Keratinocyte (primary cell): ENCODE results near the gene DAPP1. TPM values are rescaled to one million over a fixed set of nuclear protein-coding genes. Genes with fewer than 3 reads are reported as not detected.

Experiments used
- DNase-seq: peaks from one replicate; pipeline ENCODE4 v3.0.0-alpha.2; 2011; ENCODE audit warnings: low read depth, missing footprints, low spot score
- FAIRE-seq: peaks from 2 replicates; lab custom pipeline; 2011; peaks lifted over from hg19 to GRCh38; lab: Jason Lieb, UNC
- H2AFZ ChIP-seq: 2 replicates; pipeline ENCODE4 v1.6.0; 2012; ENCODE audit warnings: low read length, control low read depth, inconsistent platforms; ENCODE audit not compliant: control insufficient read depth
- H3K27ac ChIP-seq: 2 replicates; pipeline ENCODE4 v1.5.1; 2011; ENCODE audit warnings: low read length; ENCODE audit not compliant: control insufficient read depth, insufficient read depth
- H3K27me3 ChIP-seq: 3 replicates; pipeline ENCODE4 v1.6.0; 2011; ENCODE audit warnings: low read length; ENCODE audit not compliant: control insufficient read depth, insufficient read depth; ENCODE audit errors: extremely low read depth
- H3K36me3 ChIP-seq, 2 experiments: 2 replicates in 1 of 2; 3 replicates in 1 of 2; pipeline ENCODE4 v1.5.1; 2011; ENCODE audit warnings: low read length in 2 of 2, mild to moderate bottlenecking in 1 of 2; ENCODE audit not compliant: control insufficient read depth in 2 of 2, insufficient read depth in 2 of 2; ENCODE audit errors: extremely low read depth in 1 of 2
- H3K4me1 ChIP-seq: 3 replicates; pipeline ENCODE4 v1.5.1; 2011; ENCODE audit warnings: low read length; ENCODE audit not compliant: control insufficient read depth, insufficient read depth; ENCODE audit errors: extremely low read depth
- H3K4me2 ChIP-seq: 3 replicates; pipeline ENCODE4 v1.6.0; 2011; ENCODE audit warnings: low read depth, low read length; ENCODE audit not compliant: control insufficient read depth, insufficient read depth; ENCODE audit errors: extremely low read depth
- H3K4me3 ChIP-seq, 3 experiments: fragments of 200-600 bp in 1 of 3; sonication (generic) in 1 of 3; 2 replicates in 2 of 3; 3 replicates in 1 of 3; pipeline ENCODE4 v1.5.1; 2011 to 2016; ENCODE audit warnings: low read length in 3 of 3, mild to moderate bottlenecking in 3 of 3, control low read depth in 2 of 3, inconsistent platforms in 1 of 3, low read depth in 1 of 3, mixed read lengths in 1 of 3, mixed run types in 1 of 3, moderate library complexity in 1 of 3; ENCODE audit not compliant: control insufficient read depth in 2 of 3, insufficient read depth in 2 of 3; ENCODE audit errors: extremely low read depth in 1 of 3
- H3K79me2 ChIP-seq: 2 replicates; pipeline ENCODE4 v1.6.0; 2012; ENCODE audit warnings: low read length; ENCODE audit not compliant: control insufficient read depth, insufficient read depth
- H3K9ac ChIP-seq: 3 replicates; pipeline ENCODE4 v1.6.0; 2011; ENCODE audit warnings: low read length; ENCODE audit not compliant: control insufficient read depth, insufficient read depth; ENCODE audit errors: extremely low read depth
- H3K9me1 ChIP-seq: 3 replicates; pipeline ENCODE4 v1.6.0; 2011; ENCODE audit warnings: low read length; ENCODE audit not compliant: control insufficient read depth, insufficient read depth; ENCODE audit errors: extremely low read depth
- H3K9me3 ChIP-seq: 2 replicates; pipeline ENCODE4 v1.5.1; 2012; ENCODE audit warnings: low read depth, low read length; ENCODE audit not compliant: control insufficient read depth
- H4K20me1 ChIP-seq: 3 replicates; pipeline ENCODE4 v1.6.0; 2011; ENCODE audit warnings: low read length; ENCODE audit not compliant: control insufficient read depth, insufficient read depth; ENCODE audit errors: extremely low read depth
- EZH2 ChIP-seq: IDR thresholded peaks from one replicate; pipeline ENCODE4 v1.6.1; 2012; ENCODE audit warnings: inconsistent platforms, mild to moderate bottlenecking, low read length, moderate library complexity
- dilution Hi-C: fragments of 300-500 bp; cut with MboI; formaldehyde crosslinking; loops from one replicate; pipeline ENCODE4 v1.7.0; 2020; ENCODE audit warnings: low sequenced_read_pairs; ENCODE audit not compliant: extremely low pct_ligation_motif_present
- polyA plus RNA-seq, 5 experiments: library from polyadenylated mRNA; depleted of rRNA in 3 of 5; stranded (reverse) in 3 of 5; stranded (forward) in 1 of 5; unstranded in 1 of 5; fragments of >200 nt; gene quantifications; 1 replicate in 1 of 5; 2 replicates in 3 of 5; 3 replicates in 1 of 5; pipeline versions ENCODE4 v1.2.1 to v1.2.3, GENCODE V29; 2011 to 2012; ENCODE audit warnings: missing spikeins in 2 of 5, low read depth in 1 of 5, low replicate concordance in 1 of 5
- TF ChIP-seq, protein P1 (sequence below), 3 experiments: IDR thresholded peaks in 1 of 3; conservative IDR thresholded peaks in 1 of 3; optimal IDR thresholded peaks in 1 of 3; 2 replicates in 2 of 3; 3 replicates in 1 of 3; pipeline versions ENCODE3 to v1.5.1; 2011; ENCODE audit warnings: low read length in 3 of 3, mild to moderate bottlenecking in 3 of 3, moderate library complexity in 2 of 3, control low read depth in 1 of 3, inconsistent platforms in 1 of 3; ENCODE audit not compliant: insufficient read depth in 2 of 3; ENCODE audit errors: extremely low read depth in 1 of 3

DAPP1 gene
- polyA plus RNA-seq, 1 donor (not counting 4 experiments of a cell fraction or from before 2014, with no cell fraction given) = 80.3 TPM

DNA sequence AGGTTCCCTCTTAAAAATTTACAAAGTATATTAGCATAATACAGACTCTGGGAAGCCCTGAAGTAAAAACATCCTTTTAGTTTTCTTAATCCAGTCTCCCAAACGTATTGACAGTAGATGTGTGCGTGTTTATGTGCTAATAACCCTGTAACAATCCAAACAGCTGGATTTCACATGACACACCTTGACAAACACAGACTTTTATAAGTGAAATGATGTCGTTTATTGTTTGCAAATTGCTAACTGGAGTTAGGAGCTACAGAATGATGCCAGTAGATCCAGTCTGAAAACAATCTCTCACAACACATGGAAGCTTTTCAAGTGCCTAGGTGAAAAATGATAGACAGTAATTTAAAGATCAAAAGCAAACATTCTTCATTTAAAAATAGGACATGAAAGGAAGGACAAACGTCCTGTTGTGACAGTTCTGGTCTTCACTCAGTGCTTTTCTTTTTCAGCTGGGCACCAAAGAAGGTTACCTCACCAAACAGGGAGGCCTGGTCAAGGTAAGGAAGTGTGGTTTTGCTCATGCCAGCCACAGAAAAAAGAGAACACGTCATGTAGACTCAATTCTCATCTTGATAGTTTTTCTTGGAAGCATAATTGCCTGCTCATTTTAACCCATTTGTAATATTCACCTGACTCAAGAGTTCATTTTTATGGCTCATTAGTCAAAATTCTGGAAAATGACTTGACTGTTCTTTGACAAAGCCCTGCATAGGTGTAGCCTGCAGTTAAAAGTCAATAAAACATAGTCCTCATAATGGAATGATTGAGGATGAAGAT is 44.7 kb downstream of the DAPP1 start:
- Histone ChIP-seq H3K4me2 (no peak overlapping the region), H3K27me3 (no peaks in the 10 kb centered on the region), H3K27ac (no peak overlapping the region), H4K20me1 (no peaks in the 10 kb centered on the region), H3K4me1 (peaks cover 2% of the 10 kb centered on the region), H2AFZ (no peak overlapping the region), H3K9me3 (no peaks in the 10 kb centered on the region), H3K9ac (no peak overlapping the region), H3K79me2 (no peaks in the 10 kb centered on the region), H3K9me1 (no peaks in the 10 kb centered on the region), H3K36me3 (peaks cover 24 to 30% of the 10 kb centered on the region in 2 experiments), H3K4me3 (no peak overlapping the region)
- FAIRE-seq (peak; percentile 13), DNase-seq (no peak)
- TF ChIP-seq EZH2 = no peak
- TF ChIP-seq, protein P1, sequence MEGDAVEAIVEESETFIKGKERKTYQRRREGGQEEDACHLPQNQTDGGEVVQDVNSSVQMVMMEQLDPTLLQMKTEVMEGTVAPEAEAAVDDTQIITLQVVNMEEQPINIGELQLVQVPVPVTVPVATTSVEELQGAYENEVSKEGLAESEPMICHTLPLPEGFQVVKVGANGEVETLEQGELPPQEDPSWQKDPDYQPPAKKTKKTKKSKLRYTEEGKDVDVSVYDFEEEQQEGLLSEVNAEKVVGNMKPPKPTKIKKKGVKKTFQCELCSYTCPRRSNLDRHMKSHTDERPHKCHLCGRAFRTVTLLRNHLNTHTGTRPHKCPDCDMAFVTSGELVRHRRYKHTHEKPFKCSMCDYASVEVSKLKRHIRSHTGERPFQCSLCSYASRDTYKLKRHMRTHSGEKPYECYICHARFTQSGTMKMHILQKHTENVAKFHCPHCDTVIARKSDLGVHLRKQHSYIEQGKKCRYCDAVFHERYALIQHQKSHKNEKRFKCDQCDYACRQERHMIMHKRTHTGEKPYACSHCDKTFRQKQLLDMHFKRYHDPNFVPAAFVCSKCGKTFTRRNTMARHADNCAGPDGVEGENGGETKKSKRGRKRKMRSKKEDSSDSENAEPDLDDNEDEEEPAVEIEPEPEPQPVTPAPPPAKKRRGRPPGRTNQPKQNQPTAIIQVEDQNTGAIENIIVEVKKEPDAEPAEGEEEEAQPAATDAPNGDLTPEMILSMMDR (optimal IDR thresholded peaks at IDR 0.05 in 1 of 3, IDR thresholded peaks at IDR 0.05 in 1 of 3, conservative IDR thresholded peaks at IDR 0.05 in 1 of 3; ENCODE audit: extremely low read depth in 1 of 3, insufficient read depth in 2 of 3, low read length in 3 of 3) = no peak
- dilution Hi-C loops = no loop called here

DNA sequence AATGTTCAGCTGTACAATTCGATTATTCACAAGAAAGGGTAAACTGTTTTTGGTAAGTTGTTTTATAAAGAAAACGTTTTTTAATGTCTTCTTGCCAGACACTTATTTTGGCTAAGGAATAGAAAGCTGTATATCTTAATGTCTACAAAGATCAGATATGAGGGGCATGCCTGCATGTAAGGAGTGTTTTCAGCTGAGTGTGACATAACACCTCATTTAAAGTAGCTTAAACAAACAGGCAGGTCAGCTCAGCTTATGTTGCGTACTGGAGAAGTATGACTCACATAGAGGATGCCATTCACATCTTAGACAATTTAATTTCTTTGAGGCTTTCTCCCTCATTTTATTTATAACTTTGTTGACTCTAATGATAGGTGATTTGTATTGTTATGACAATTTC is 47.2 kb downstream of the DAPP1 start:
- no peaks in the 10 kb centered on the region for H3K27me3 ChIP-seq
- H3K4me1 ChIP-seq = no peaks in the 10 kb centered on the region
- no peak for TF ChIP-seq EZH2
- TF ChIP-seq, protein P1 (optimal IDR thresholded peaks at IDR 0.05 in 1 of 3, IDR thresholded peaks at IDR 0.05 in 1 of 3, conservative IDR thresholded peaks at IDR 0.05 in 1 of 3; ENCODE audit: extremely low read depth in 1 of 3, insufficient read depth in 2 of 3, low read length in 3 of 3) = no peak
- H3K9me3 ChIP-seq = no peaks in the 10 kb centered on the region
- DNase-seq = no peak
- no peak overlapping the region for H3K27ac ChIP-seq
- no peaks in the 10 kb centered on the region for H4K20me1 ChIP-seq
- no peak overlapping the region for H2AFZ ChIP-seq
- no peak overlapping the region for H3K4me2 ChIP-seq
- no peaks in the 10 kb centered on the region for H3K9me1 ChIP-seq
- FAIRE-seq = no peak
- no peak overlapping the region for H3K4me3 ChIP-seq
- no peaks in the 10 kb centered on the region for H3K79me2 ChIP-seq
- peaks cover 21 to 31% of the 10 kb centered on the region in 2 experiments for H3K36me3 ChIP-seq
- no peak overlapping the region for H3K9ac ChIP-seq
- dilution Hi-C loops = no loop called here
